HL-60/S4 treated with retinoic acid at 250 ng/mL for 4 days and 3 days (cell line): ENCODE measurements around the gene ACOX3.
"Not testable (repeated sequence)": the region's sequence is repeated elsewhere in the genome, so short reads cannot be mapped to it uniquely, and the experiment has no call there.

Experiments
- in situ Hi-C: fragments of 300-500 bp; cut with MboI; formaldehyde crosslinking; loops from 2 replicates; pipeline ENCODE4 v1.7.0; 2022; ENCODE audit warnings: low sequenced_read_pairs

ACOX3 gene

DNA sequence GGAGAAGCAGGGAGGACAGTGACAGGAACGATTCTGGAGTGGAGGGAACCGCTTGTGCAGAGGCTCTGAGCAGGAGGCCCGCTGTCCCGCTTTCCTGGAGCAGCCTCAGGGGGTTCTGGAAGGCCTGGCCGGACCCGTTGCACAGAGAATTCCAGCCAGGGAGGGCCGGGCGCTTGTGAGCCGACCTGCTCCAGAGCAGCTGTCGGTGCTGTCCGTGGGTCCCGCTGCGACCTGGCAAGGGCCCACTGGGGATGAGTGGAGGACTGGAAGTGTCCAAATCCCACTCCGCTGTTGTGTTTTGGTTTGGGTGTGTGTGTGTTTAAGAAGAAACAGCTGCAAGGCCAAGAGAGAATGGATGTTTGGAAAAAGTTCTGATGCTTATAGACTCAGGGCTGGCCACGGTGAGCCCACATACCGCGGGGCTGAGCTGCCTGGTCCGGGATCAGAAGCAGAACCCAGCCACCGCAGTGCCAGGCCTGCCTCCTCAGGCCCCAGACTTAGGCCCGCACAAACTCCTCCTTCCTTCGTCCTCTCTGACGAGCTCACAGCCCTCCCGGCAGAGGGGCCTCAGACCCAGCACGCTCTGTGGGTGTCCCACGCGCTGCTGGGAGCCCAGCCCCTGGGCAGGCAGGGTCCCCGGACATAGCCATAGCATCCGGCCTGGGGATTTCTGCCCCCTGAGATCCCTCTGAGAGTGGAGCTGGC, 97.1 kb downstream of the ACOX3 start:
- in situ Hi-C loops = no loop called here

DNA sequence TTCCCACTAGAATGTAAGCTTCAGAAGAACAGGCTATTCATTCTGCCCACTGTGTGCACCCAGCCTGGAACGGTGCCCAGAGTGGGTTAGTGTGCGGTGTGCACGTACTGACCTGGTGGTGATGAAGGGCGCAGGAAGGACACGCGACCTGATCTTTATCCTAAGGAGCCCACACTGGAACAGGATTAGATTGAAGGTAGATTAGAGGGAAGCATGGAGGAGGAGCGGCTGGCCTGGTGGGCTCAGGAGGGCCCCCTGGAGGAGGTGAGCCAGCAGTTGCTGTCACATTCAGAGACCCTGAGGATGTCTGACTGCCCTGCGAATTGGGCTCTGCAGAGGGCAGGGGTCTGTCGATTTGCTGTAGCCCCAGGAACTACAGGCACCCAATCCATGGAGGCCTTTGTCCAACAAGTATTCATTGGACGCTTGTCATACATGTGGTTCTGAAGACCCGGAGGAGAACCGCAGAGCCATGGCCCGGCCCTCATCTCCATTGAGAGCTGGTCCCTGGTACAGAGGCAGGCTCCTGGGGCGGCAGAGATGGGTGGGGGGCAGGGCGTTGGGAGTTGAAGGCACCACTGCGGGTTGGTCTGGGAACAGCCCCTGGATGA, 97.8 kb downstream of the ACOX3 start:
- in situ Hi-C loops = no loop called here

DNA sequence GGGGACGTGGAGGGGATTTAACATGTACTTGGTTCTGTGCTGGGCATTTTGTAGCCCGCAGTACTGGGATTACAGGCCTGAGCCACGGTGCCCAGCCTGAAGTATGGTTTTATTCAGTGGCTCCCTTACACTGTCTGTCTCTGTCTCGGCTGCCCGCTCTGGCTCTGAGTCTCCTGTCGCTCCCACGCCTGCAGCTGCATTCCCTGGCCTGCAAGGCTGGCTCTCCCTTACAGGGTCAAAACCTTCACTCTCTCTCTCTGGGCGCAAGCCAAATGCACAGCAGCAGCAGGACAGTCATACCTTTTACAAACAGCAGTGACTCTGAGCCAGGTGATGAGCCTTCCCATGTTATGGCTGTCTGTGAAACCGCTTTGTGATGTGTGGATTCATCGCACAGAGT, 98.8 kb downstream of the ACOX3 start:
- in situ Hi-C loops = no loop called here

DNA sequence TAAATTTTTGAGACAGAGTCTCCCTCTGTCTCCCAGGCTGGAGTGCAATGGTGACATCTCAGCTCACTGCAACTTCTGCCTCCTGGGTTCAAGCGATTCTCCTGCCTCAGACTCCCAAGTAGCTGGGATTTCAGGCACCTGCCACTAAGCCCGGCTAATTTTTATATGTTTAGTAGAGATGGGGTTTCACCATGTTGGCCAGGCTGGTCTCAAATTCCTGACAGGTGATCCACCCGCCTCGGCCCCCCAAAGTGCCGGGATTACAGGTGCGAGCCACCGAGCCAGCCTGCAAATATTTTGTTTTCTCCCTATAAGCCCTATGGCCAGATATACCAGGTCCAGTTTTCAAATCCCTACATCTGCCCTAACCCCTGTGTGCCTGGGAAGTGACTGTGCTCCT, 99.2 kb downstream of the ACOX3 start:
- in situ Hi-C loops = not testable (repeated sequence)

DNA sequence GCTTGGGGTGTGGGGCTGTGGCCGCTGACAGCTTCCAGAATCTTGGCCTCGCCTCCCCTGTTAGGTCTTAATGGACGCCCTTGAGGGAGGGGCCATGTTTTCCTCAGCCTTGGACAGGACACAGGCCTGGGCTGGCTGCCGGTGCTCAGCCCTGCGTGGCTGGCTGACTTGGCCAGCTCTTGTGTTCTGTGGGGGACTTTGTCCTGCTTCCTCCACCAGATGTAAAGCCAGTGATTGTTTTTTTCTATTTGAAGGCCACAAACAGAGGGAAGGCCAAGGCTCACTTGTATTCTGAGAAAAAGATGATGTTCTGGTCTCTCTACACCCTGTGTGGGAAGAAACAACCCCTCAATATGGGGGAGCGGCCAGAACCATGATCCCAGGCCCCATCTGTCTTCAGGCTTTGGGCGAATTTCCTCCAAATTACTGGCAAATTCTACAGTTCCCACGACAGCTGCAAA, 99.7 kb downstream of the ACOX3 start:
- in situ Hi-C loops = no loop called here

DNA sequence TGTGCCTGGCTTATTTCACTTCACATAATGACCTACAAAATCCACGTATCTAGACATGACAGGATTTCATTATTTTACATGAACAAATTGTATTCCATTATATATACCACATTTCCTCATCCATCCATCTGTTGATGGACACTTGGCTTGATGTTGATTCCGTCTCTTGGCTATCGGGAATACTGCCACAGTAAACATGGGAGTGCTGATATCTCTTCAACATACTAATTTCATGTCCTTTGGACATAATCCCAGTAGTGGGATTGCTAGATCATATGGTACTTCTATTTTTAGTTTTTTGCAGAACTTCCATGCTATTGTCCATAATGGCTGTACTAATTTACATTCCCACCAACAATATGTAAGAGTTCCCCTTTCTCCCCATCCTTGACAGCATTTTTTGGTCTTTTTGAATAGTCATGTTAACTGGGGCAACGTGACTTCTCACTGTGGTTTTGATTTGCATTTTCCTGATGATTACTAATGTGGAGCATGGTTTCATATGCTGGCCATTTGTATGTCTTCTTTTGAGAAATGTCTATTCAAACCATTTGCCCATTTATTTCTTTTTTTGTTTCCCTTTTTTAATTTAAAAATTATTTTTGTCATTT, 102.1 kb downstream of the ACOX3 start:
- in situ Hi-C loops = no loop called here

DNA sequence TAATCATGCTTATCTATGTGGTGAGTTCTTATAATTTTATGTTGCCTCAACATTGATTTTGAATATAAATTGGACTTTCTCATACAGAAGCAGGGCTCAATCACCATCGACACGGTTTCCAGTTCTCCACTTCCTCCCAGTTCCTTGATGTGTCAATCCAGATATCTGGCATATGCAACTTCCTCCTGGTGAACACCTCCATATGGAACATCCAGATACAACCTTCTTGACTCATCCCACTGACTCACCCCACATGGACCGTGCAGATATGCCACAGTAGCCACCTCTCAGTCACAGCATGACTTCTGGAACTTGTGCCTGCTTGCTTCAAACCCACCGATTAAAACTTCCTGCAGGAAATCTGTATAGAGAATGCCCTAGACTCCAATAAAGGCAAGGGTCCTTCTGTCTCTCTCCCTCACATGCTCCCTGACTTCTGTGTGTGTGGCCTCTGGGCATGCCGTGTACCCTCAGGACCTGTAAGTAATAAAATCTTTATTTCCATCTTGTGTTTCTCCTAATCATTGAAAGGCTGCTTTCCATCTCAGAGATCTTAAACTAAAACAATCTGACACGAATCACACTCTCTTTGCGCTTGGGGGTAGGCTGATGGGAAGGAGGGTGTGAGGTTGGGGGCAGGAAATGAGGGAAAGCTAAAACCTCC, 104.0 kb downstream of the ACOX3 start:
- in situ Hi-C loops = no loop called here

DNA sequence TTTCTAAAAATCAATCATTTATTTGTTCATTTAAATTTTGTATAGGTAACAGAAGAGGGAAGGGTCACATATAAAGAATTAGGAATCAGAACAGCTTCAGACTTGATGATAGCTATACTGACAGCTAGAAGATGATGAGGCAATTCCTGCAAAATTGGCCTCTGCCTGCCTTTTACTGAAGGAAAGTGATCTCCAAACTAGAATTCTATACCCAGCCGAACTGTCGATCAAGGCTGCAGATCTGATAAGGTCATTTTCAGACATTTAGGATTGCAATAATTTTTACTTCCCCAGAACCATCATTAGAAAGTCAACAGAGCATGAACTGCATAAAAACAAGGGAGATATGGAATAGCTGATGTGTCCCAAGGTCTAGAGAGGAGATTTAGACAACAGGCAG, 104.7 kb downstream of the ACOX3 start:
- in situ Hi-C loops = no loop called here

DNA sequence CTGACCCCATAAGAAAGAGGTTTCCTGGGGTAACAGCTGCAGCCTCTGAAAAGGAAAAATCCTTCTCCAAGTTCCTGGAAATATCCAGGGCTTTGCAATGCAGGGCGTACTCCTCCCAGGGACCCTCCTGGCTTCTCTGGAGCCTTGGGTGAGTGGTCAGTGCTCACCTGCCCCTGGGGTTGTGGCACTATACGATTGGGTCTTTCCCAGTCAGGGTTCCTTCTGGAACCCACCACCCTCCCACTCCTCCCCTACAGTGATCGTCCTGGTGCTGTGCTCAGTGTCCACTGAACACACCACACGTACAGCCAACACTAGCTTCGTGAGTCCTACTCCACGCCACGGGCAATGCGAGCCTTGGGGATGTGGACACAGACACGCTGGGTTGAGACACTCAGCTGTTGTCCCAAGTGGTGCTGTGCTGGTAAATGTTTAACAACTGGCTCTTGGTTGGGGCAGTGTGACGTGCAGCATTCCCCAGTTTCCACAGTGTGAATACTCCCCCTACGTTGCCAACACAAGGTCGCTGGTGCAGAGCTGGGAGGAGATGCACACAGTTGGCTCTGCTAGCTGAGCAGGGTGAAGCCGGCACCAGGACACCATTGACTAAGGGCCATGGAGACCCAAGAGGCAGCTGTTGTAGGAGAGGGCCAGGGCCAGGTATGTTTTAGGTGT, 105.6 kb downstream of the ACOX3 start:
- in situ Hi-C loops = no loop called here

DNA sequence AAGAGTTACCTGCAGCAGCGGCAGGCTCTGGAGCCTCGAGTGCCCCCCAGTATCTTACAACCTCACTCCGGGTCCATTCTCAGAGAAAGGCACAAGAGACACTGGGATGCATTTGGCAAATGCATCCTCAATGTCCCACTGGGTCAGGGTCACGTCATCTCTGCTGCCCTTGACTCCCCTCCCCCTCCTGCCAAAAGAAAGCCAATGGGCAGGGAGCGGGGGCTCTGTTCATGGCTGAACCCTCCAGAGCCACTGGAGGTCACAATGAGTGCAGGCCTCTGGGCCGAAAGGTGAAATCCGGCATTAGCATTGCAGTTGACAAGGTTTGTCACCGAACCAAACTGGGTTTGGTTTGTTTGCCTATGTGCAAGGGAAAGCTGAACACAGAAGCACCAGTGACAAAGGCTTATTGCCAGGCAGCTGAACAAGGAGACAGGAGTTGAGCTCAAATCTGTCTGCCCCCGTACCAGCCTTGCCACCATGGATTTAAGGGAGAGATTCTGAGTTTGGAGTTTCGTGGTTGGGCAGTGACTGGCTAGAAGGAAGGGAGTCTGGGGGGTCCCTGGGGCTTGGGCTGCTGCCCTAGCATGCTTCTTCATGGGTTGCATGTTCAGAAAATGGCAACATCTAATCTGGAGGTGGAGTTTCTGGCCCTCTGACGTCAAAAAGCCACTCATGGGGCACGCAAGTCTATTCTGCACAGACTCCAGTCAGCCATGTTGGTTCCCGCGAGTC, 106.6 kb downstream of the ACOX3 start:
- in situ Hi-C loops = no loop called here

DNA sequence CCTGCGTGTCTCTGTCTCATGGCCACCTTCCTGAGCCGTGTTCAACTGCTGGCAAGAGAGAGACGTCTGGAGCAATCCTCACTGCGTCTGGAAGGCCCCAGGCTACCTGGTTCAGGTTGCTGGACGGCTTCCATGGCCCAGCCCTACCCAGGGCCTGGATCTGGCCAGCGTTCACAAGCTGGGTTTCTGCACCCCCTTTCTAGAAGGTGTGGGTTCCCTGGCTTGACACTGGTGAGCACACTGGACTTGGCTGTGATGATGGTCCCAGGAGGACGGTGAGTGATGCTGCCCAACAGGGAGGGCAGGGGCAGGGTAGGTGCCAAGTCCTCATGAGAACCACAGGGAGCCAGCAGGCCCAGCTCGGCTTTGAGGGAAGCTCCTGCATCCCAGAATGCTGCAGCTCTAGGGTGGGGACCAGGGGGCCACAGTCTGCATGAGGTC, 107.6 kb downstream of the ACOX3 start:
- in situ Hi-C loops = no loop called here

DNA sequence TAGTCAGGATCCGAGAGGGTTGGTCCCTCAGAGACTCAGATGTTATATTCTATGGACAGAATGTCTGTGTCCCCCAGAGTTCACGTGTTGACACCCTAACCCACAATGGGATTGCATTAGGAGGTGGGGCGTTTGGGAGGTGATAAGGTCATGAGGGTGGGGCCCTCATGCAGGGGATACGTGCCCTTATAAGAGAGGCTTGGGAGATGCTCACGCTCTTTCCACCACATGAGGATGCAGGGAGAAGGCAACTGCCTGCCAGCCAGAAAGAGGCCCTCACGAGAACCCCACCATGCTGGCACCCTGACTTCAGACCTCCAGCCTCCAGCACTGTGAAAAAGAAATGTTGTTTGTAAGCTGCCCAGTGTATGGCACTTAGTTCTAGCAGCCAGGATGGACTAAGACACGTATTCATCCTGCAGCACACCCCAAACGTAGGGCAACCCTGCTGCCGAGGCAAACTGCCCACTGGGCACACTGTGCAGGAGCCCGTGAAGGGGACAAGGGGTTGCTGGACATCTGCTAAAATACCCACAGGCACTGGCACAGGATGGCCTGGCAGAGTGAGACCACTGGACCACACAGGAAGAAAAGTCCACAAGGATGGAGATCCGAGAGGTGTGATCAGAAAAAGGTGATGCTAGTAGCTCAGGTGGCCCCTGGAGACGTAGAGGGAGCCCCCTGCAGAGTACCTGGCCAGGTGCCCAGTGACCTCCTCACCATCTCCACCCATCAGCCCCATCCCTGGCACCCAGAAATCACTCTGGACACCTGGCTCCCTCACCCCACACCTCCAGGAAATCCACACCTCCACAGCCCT, 108.3 kb downstream of the ACOX3 start:
- in situ Hi-C loops = no loop called here

DNA sequence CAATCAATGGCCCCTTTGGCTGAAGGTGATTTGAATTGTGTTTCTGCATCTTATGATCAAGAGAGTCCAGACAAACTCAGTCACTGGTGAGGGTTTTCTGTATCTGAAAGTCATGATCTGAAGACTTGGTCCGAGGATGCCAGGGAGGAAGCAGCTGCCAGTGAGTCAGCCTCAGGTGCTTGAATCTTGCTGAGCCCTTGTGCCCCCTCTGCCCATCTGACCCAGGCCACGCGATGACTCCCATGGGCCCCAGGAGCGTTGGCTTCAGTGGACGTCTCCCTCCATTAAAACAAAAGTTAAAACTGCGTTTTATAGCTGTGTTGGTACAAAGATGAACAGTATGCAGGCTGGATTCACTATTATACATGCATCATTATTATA, 109.0 kb downstream of the ACOX3 start:
- in situ Hi-C loops = no loop called here

DNA sequence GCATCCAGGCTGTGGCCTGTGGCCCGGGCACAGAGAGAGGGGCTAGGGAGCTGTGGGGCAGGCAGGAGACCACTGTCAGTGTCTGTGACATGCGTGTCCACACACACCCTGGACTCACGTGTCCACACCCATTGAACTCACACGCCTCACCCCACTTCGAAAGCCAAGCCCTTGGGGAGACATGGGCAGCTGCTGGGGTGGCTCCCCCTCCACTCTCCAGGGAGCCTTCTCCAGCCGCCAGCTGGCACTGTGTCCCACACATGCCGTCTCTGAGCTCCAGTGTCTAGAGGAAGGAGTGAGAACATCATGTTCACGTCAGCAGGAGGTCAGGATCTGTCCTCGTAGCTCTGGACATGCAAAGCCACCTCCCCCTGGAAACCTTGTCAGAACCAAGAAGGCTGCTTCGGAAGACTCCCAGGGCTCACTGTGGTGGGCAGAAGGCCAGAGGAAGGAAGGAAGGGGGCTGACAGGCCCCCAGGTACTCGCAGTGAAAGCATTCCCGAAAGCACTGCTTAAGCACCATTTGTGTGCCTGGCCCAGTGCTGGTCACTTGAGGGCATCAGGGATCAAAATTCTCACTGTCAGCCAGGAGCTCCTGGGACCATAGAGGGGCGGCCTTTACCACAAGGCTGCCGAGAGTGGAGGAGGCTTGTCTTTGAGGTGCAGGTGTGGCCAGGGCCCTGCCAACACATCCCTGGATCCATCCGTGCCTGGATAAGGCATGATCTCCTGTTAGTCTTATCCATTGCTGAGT, 109.5 kb downstream of the ACOX3 start:
- in situ Hi-C loops = no loop called here

DNA sequence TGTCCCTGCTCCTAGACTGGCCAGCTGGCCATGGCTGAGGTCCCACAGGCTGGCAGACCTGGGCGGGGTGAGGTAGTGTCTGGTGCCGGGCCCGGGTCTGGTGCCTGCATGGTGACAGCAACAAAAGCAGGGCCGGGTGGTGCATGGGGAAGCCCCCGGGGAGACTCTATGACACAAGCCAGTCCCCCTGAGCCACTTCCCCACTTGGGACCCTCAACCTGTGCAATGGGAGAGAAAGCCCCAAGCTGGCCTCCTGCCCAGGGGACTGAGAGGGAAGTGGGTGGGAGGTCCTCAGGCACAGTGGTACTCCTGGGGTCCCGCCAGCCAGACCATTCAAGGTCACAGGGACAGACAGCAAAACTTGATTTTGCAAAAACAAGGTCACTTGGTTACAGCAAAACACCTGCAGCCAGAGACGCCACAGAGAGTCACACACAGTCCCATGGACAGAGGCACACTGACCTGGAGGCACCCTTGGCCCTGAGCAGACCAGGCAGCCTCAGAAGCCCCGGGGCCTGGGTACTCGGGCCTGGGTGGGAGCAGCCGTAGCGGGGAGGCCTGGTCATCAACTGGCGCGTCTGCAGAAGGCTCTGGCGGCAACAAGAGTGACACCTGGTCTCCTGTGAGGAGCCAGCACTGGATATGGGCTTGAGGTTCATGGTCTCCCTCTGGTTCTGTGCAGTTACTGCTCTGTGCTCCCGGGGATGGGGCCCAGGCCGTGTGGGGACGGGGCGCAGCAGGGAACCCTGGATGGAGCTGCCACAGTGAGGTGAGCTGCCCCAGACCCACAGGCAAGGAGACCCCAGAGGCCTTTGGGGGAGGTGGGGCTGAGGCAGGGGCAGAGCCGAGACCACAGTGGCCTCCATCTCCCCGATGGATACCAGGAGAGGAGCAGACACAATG, 110.4 kb downstream of the ACOX3 start:
- in situ Hi-C loops = no loop called here

DNA sequence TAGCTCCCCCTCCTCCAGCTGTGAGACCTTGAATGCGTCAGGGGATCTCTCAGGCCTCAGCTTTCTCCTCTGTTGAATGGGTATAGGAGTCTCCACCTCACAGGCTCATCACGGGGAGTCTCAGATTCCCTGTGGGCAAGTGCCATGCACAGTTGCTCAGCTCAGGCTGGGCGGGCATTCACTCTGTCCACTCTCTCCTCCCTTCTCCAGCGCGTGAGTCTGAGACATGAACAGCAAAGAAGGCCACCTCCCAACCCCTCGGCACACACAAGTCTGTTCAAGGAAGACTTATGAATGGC, 111.0 kb downstream of the ACOX3 start:
- in situ Hi-C loops = no loop called here

DNA sequence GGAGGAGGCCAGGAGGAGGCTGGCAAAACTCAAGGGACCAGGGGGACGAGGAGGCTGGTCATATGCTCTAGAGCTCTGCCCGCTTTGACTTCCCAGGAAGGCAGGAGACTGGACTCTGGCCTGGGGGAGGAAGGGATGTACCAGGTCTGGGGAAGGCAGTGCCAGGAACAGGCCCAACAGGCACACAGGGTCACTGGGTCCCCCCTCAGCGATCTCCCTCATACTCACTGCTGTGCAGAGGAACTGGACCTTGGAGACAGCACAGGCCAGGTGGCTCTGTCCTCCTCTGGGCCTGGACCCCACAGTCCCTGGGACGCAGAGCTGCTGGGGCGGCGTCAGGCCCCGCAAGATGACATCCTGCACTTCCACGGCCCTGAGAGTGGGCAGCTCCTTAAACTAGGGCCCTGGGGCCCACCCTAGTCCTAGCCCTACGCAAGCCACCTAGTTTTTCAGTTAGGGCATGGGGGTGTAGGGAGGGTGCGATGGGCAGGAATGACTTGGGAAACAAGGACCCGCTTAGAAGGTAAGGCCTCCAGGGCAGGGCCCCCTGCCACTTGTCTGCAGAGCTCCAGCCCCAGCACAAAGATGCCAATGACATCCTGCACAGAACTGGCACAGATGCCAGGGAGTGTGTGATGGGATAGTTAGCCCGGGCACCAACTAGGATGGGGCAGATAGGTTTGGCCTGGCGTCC, 111.5 kb downstream of the ACOX3 start:
- in situ Hi-C loops = no loop called here

DNA sequence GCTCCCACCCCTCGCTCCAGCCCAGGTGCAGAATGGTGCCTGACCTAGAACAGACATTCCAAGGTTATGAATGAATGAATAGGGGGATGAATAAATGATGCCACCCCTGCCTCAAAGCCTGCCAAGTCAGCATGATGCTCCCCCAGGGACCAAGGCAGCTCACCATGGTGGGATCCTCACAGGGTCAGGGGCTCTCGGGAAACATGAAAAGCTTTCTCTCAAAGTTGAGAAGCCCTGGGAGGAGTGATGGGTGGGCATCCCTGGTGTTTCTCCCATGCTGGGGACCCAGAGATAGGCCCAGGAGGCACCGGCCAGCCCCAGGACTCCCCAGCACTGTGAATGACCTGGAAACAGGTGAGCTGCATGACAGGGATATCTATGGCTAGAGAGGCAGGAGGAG, 112.1 kb downstream of the ACOX3 start:
- in situ Hi-C loops = no loop called here
